Kidney (tissue), 14 donors: Measurements from ENCODE around the gene CADM3. TPM values are rescaled to one million over a fixed set of nuclear protein-coding genes. Genes with fewer than 3 reads are reported as not detected.

Experiments used
- DNase-seq, 5 donors: peaks; one replicate each; pipeline ENCODE4 v3.0.0-alpha.2; 2013 to 2020
- FAIRE-seq: peaks from 2 replicates; lab custom pipeline; 2012; peaks lifted over from hg19 to GRCh38; lab: Jason Lieb, UNC
- H3K27ac ChIP-seq, 2 donors: one replicate each; pipeline ENCODE4 v1.7.0; 2013; ENCODE audit warnings: low read depth in 2 of 2, low read length in 2 of 2, inconsistent platforms in 1 of 2
- H3K27me3 ChIP-seq: one replicate; pipeline ENCODE4 v1.7.1; 2013; ENCODE audit warnings: low read length, inconsistent platforms; ENCODE audit not compliant: control insufficient read depth, insufficient read depth
- H3K36me3 ChIP-seq, 3 donors: one replicate each; pipeline versions ENCODE4 v1.7.0 to v1.7.1; 2013; ENCODE audit warnings: low read length in 3 of 3, control low read depth in 1 of 3, inconsistent platforms in 1 of 3; ENCODE audit not compliant: insufficient read depth in 3 of 3, control insufficient read depth in 2 of 3
- H3K4me1 ChIP-seq, 3 donors: one replicate each; pipeline versions ENCODE4 v1.7.0 to v1.7.1; 2013; ENCODE audit warnings: low read length in 3 of 3, inconsistent platforms in 1 of 3, low read depth in 1 of 3; ENCODE audit not compliant: control insufficient read depth in 2 of 3, insufficient read depth in 2 of 3
- H3K4me3 ChIP-seq, 3 donors: one replicate each; pipeline versions ENCODE4 v1.7.0 to v1.8.1; 2013; ENCODE audit warnings: low read length in 3 of 3, control low read depth in 1 of 3, inconsistent platforms in 1 of 3
- H3K9ac ChIP-seq, 3 donors: one replicate each; pipeline versions ENCODE4 v1.7.0 to v1.7.1; 2013; ENCODE audit warnings: low read length in 3 of 3, control low read depth in 1 of 3, inconsistent platforms in 1 of 3
- H3K9me3 ChIP-seq, 3 donors: one replicate each; pipeline versions ENCODE4 v1.7.0 to v1.7.1; 2013; ENCODE audit warnings: low read length in 3 of 3, control low read depth in 1 of 3, inconsistent platforms in 1 of 3; ENCODE audit not compliant: control insufficient read depth in 2 of 3, insufficient read depth in 1 of 3
- CTCF ChIP-seq: IDR thresholded peaks from 3 replicates; pipeline ENCODE4 v1.5.1; 2012; ENCODE audit warnings: mild to moderate bottlenecking, moderate library complexity, borderline replicate concordance; ENCODE audit not compliant: insufficient read depth; ENCODE audit errors: extremely low read depth
- intact Hi-C: fragments of 100-400 bp; cut with DNase I; formaldehyde crosslinking; loops from one replicate; pipeline ENCODE4 v1.11.1; 2022
- polyA plus RNA-seq: library from polyadenylated mRNA; stranded (reverse); fragments of 350-450 nt; fragmentation: Illumina TruSeq; extraction: RNeasy Lipid Tissue Mini Kit (QIAGEN cat#74804); gene quantifications from one replicate; pipeline ENCODE4 v1.2.3, GENCODE V29; 2014; ENCODE audit warnings: low read depth, low replicate concordance; ENCODE audit not compliant: insufficient read depth
- total RNA-seq: library from RNA; stranded (reverse); fragmentation: NEBNext Ultra II Directional; extraction: Animal tissue kit (Norgen Biotek cat#: 25700); gene quantifications from one replicate; pipeline ENCODE4 v1.2.1, GENCODE V29; 2021
- donor health status: control.
- donor health status: control.
- donor health status: control.
- donor health status: control.
- donor health status: control.
- donor health status: DM: yes; HTN: yes; CAD: no.
- donor health status: Normal renal cell carcinoma (clear cell type).

CADM3 gene
- total and polyA plus RNA-seq, 2 donors from 2014 or later, result 0.56 to 25.8 TPM

- Histone ChIP-seq H3K9me3 (no peaks in the 10 kb centered on the region), H3K27ac (no peak overlapping the region), H3K9ac (no peak overlapping the region), H3K4me3 (no peak overlapping the region), H3K27me3 (no peaks in the 10 kb centered on the region), H3K36me3 (no peaks in the 10 kb centered on the region), H3K4me1 (no peaks in the 10 kb centered on the region)
- DNase-seq, result no peak
- intact Hi-C loops, result no loop called here
- TF ChIP-seq CTCF, result no peak
- no peak for FAIRE-seq
Observed at GRCh38 chr1:159201642-159202041, 30.2 kb downstream of the CADM3 start.

- FAIRE-seq (no peak), DNase-seq (no peak)
- no peak for TF ChIP-seq CTCF
- Histone ChIP-seq H3K4me3 (no peak overlapping the region), H3K27me3 (no peaks in the 10 kb centered on the region), H3K9me3 (no peaks in the 10 kb centered on the region), H3K27ac (no peak overlapping the region), H3K4me1 (no peaks in the 10 kb centered on the region), H3K9ac (no peak overlapping the region), H3K36me3 (no peaks in the 10 kb centered on the region)
- intact Hi-C loops, result no loop called here
Observed at GRCh38 chr1:159203610-159204009, 32.2 kb downstream of the CADM3 start.

GRCh38 chr1:159204161-159205141 lies 33.0 kb downstream of the CADM3 start, which contains the start of gene ACKR1:
ACKR1 (plus strand) TSS chr1:159204875; CDS start chr1:159204960, 85 bp downstream.
- no peak within 1 kb of the TSS for H3K4me3 ChIP-seq
- TF ChIP-seq CTCF, result no peak
- intact Hi-C loops, result no loop called here
- H3K9me3 ChIP-seq, result no peaks in the 10 kb centered on the region
- H3K9ac ChIP-seq, result no peak within 1 kb of the TSS
- H3K36me3 ChIP-seq, result no peaks in the 10 kb centered on the region
- H3K27ac ChIP-seq, result no peak within 1 kb of the TSS
- no peak for DNase-seq
- FAIRE-seq, result no peak
- no peaks in the 10 kb centered on the region for H3K4me1 ChIP-seq
- H3K27me3 ChIP-seq, result peaks cover 3% of the 10 kb centered on the region
